ENCODE data around the gene MTURN.

The MTURN gene

DNA sequence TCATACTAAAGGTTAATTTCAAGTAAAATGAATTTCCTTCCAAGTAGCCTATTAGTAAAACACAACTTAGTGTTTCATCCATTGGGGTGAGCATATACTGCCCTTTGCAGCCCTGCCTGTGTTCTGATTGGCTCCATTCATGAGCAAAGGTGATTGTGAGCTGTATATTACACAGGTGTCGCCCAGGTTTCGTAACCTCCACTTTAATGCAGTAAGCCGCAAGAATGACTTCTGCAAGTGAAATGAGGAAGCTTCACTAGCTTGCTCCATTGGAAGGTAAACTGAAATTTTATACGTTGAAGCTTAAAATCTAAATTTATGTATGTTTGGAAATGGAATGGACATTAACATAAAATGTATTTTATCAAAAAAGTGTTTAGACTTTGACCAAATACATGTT, 24.4 kb downstream of the MTURN start:
- no peak overlapping the region for H2BK12ac ChIP-seq (ENCODE audit: low read length)
- no peak overlapping the region for H2AFZ ChIP-seq (ENCODE audit: low read length)
- H3K79me1 ChIP-seq (ENCODE audit: low read depth, low read length), result no peaks in the 10 kb centered on the region
- H3K4me3 ChIP-seq (ENCODE audit: low read length in 2 of 2), result no peak overlapping the region
- no peak overlapping the region for H3K9ac ChIP-seq (ENCODE audit: low read depth, low read length, poor library complexity)
- no CpG with 5 or more reads among the region's 4 CpGs for WGBS, 2 donors (ENCODE audit: extremely low coverage in 2 of 2, insufficient read length in 2 of 2, insufficient replicate concordance in 1 of 2)
- DNase-seq (ENCODE audit: low spot score), result no peak
- H3K9me3 ChIP-seq (replicated peaks in 1 of 2; ENCODE audit: control insufficient read depth in 2 of 2, insufficient read depth in 1 of 2, low read depth in 1 of 2, low read length in 2 of 2), result no peaks in the 10 kb centered on the region
- no peak overlapping the region for H3K27ac ChIP-seq (replicated peaks; ENCODE audit: low read length)
- H3K36me3 ChIP-seq (replicated peaks in 1 of 2; ENCODE audit: control insufficient read depth in 2 of 2, insufficient read depth in 2 of 2, low read length in 2 of 2), result peaks cover 0 to 4% of the 10 kb centered on the region in 2 donors
- H2BK15ac ChIP-seq (ENCODE audit: low read length), result no peak overlapping the region
- H4K91ac ChIP-seq (ENCODE audit: low read depth, low read length, poor library complexity), result no peak overlapping the region
- H2AK5ac ChIP-seq (ENCODE audit: low read depth, low read length), result no peak overlapping the region
- no peak overlapping the region for H3K4me2 ChIP-seq (ENCODE audit: insufficient read depth, low read length, poor library complexity, severe bottlenecking)
- no peaks in the 10 kb centered on the region for H3K27me3 ChIP-seq (ENCODE audit: control insufficient read depth in 3 of 3, insufficient read depth in 3 of 3, low read depth in 1 of 3, low read length in 3 of 3)
- H2BK120ac ChIP-seq (ENCODE audit: low read depth, low read length), result no peak overlapping the region
- H3K23ac ChIP-seq (ENCODE audit: low read depth, low read length, poor library complexity), result no peak overlapping the region
- H3K4ac ChIP-seq (ENCODE audit: low read length), result no peak overlapping the region
- H2BK5ac ChIP-seq (ENCODE audit: low read length), result no peak overlapping the region
- H4K8ac ChIP-seq (ENCODE audit: low read depth, low read length), result no peak overlapping the region
- H3K14ac ChIP-seq (ENCODE audit: low read length), result no peak overlapping the region
- H3K4me1 ChIP-seq (ENCODE audit: control insufficient read depth in 2 of 2, insufficient read depth in 1 of 2, low read depth in 1 of 2, low read length in 2 of 2), result peaks cover 16 to 31% of the 10 kb centered on the region in 2 donors
- no peak overlapping the region for H3K18ac ChIP-seq (ENCODE audit: low read length)

GRCh38 chr7:30159698-30160143, 24.9 kb downstream of the MTURN start:
- Histone ChIP-seq H3K23ac (ENCODE audit: low read depth, low read length, poor library complexity) (no peak overlapping the region), H2BK15ac (ENCODE audit: low read length) (no peak overlapping the region), H2AK5ac (ENCODE audit: low read depth, low read length) (no peak overlapping the region), H2AFZ (ENCODE audit: low read length) (no peak overlapping the region), H3K27me3 (ENCODE audit: control insufficient read depth in 3 of 3, insufficient read depth in 3 of 3, low read depth in 1 of 3, low read length in 3 of 3) (no peaks in the 10 kb centered on the region), H3K36me3 (replicated peaks in 1 of 2; ENCODE audit: control insufficient read depth in 2 of 2, insufficient read depth in 2 of 2, low read length in 2 of 2) (peaks cover 0 to 2% of the 10 kb centered on the region in 2 donors), H3K4me2 (ENCODE audit: insufficient read depth, low read length, poor library complexity, severe bottlenecking) (no peak overlapping the region), H3K9me3 (replicated peaks in 1 of 2; ENCODE audit: control insufficient read depth in 2 of 2, insufficient read depth in 1 of 2, low read depth in 1 of 2, low read length in 2 of 2) (no peaks in the 10 kb centered on the region), H3K79me1 (ENCODE audit: low read depth, low read length) (no peaks in the 10 kb centered on the region), H2BK12ac (ENCODE audit: low read length) (no peak overlapping the region), H3K18ac (ENCODE audit: low read length) (no peak overlapping the region), H3K4ac (ENCODE audit: low read length) (no peak overlapping the region), H3K4me1 (ENCODE audit: control insufficient read depth in 2 of 2, insufficient read depth in 1 of 2, low read depth in 1 of 2, low read length in 2 of 2) (peaks cover 16 to 31% of the 10 kb centered on the region in 2 donors), H3K14ac (ENCODE audit: low read length) (no peak overlapping the region), H2BK120ac (ENCODE audit: low read depth, low read length) (no peak overlapping the region), H4K91ac (ENCODE audit: low read depth, low read length, poor library complexity) (no peak overlapping the region), H2BK5ac (ENCODE audit: low read length) (no peak overlapping the region), H3K27ac (replicated peaks; ENCODE audit: low read length) (no peak overlapping the region), H3K9ac (ENCODE audit: low read depth, low read length, poor library complexity) (no peak overlapping the region), H4K8ac (ENCODE audit: low read depth, low read length) (no peak overlapping the region), H3K4me3 (ENCODE audit: low read length in 2 of 2) (no peak overlapping the region)
- no CpG with 5 or more reads among the region's 6 CpGs for WGBS, 2 donors (ENCODE audit: extremely low coverage in 2 of 2, insufficient read length in 2 of 2, insufficient replicate concordance in 1 of 2)
- DNase-seq (ENCODE audit: low spot score), result no peak

GRCh38 chr7:30160329-30160728, 25.5 kb downstream of the MTURN start:
- Histone ChIP-seq H3K4me3 (ENCODE audit: low read length in 2 of 2) (no peak overlapping the region), H2AFZ (ENCODE audit: low read length) (no peak overlapping the region), H4K8ac (ENCODE audit: low read depth, low read length) (no peak overlapping the region), H3K4me2 (ENCODE audit: insufficient read depth, low read length, poor library complexity, severe bottlenecking) (no peak overlapping the region), H2BK12ac (ENCODE audit: low read length) (no peak overlapping the region), H3K23ac (ENCODE audit: low read depth, low read length, poor library complexity) (no peak overlapping the region), H3K14ac (ENCODE audit: low read length) (no peak overlapping the region), H3K4ac (ENCODE audit: low read length) (no peak overlapping the region), H3K18ac (ENCODE audit: low read length) (no peak overlapping the region), H3K36me3 (replicated peaks in 1 of 2; ENCODE audit: control insufficient read depth in 2 of 2, insufficient read depth in 2 of 2, low read length in 2 of 2) (no peaks in the 10 kb centered on the region), H3K79me1 (ENCODE audit: low read depth, low read length) (no peaks in the 10 kb centered on the region), H3K4me1 (ENCODE audit: control insufficient read depth in 2 of 2, insufficient read depth in 1 of 2, low read depth in 1 of 2, low read length in 2 of 2) (peaks cover 16 to 31% of the 10 kb centered on the region in 2 donors), H2BK15ac (ENCODE audit: low read length) (no peak overlapping the region), H2AK5ac (ENCODE audit: low read depth, low read length) (no peak overlapping the region), H2BK5ac (ENCODE audit: low read length) (no peak overlapping the region), H3K9me3 (replicated peaks in 1 of 2; ENCODE audit: control insufficient read depth in 2 of 2, insufficient read depth in 1 of 2, low read depth in 1 of 2, low read length in 2 of 2) (no peaks in the 10 kb centered on the region), H3K9ac (ENCODE audit: low read depth, low read length, poor library complexity) (no peak overlapping the region), H4K91ac (ENCODE audit: low read depth, low read length, poor library complexity) (no peak overlapping the region), H3K27me3 (ENCODE audit: control insufficient read depth in 3 of 3, insufficient read depth in 3 of 3, low read depth in 1 of 3, low read length in 3 of 3) (no peaks in the 10 kb centered on the region), H2BK120ac (ENCODE audit: low read depth, low read length) (no peak overlapping the region), H3K27ac (replicated peaks; ENCODE audit: low read length) (no peak overlapping the region)
- DNase-seq (ENCODE audit: low spot score), result no peak
- 100% methylated on average over 1 of the region's 2 CpGs for WGBS, 2 donors (ENCODE audit: extremely low coverage in 2 of 2, insufficient read length in 2 of 2, insufficient replicate concordance in 1 of 2)

- Histone ChIP-seq H3K79me1 (ENCODE audit: low read depth, low read length) (no peaks in the 10 kb centered on the region), H3K9ac (ENCODE audit: low read depth, low read length, poor library complexity) (no peak overlapping the region), H3K23ac (ENCODE audit: low read depth, low read length, poor library complexity) (no peak overlapping the region), H3K4ac (ENCODE audit: low read length) (no peak overlapping the region), H2BK120ac (ENCODE audit: low read depth, low read length) (no peak overlapping the region), H4K8ac (ENCODE audit: low read depth, low read length) (no peak overlapping the region), H2BK12ac (ENCODE audit: low read length) (no peak overlapping the region), H3K4me2 (ENCODE audit: insufficient read depth, low read length, poor library complexity, severe bottlenecking) (no peak overlapping the region), H3K18ac (ENCODE audit: low read length) (no peak overlapping the region), H2AFZ (ENCODE audit: low read length) (no peak overlapping the region), H2BK15ac (ENCODE audit: low read length) (no peak overlapping the region), H3K4me3 (ENCODE audit: low read length in 2 of 2) (no peak overlapping the region), H3K27me3 (ENCODE audit: control insufficient read depth in 3 of 3, insufficient read depth in 3 of 3, low read depth in 1 of 3, low read length in 3 of 3) (peaks cover 0 to 6% (median 0%) of the 10 kb centered on the region in 3 experiments), H4K91ac (ENCODE audit: low read depth, low read length, poor library complexity) (no peak overlapping the region), H3K27ac (replicated peaks; ENCODE audit: low read length) (no peak overlapping the region), H2BK5ac (ENCODE audit: low read length) (no peak overlapping the region), H3K14ac (ENCODE audit: low read length) (no peak overlapping the region), H2AK5ac (ENCODE audit: low read depth, low read length) (no peak overlapping the region), H3K9me3 (replicated peaks in 1 of 2; ENCODE audit: control insufficient read depth in 2 of 2, insufficient read depth in 1 of 2, low read depth in 1 of 2, low read length in 2 of 2) (no peaks in the 10 kb centered on the region), H3K4me1 (ENCODE audit: control insufficient read depth in 2 of 2, insufficient read depth in 1 of 2, low read depth in 1 of 2, low read length in 2 of 2) (peaks cover 16 to 39% of the 10 kb centered on the region in 2 donors), H3K36me3 (replicated peaks in 1 of 2; ENCODE audit: control insufficient read depth in 2 of 2, insufficient read depth in 2 of 2, low read length in 2 of 2) (no peaks in the 10 kb centered on the region)
- no CpG with 5 or more reads among the region's 3 CpGs for WGBS, 2 donors (ENCODE audit: extremely low coverage in 2 of 2, insufficient read length in 2 of 2, insufficient replicate concordance in 1 of 2)
- DNase-seq (ENCODE audit: low spot score), result no peak
Measured at GRCh38 chr7:30162133-30162532, 27.3 kb downstream of the MTURN start.

Measured in neuronal stem cell (in vitro differentiated cells).